Upper lobe of right lung (tissue), 1 donor: ENCODE data around the gene UBE2H. TPM values are rescaled to one million over a fixed set of nuclear protein-coding genes. Genes with fewer than 3 reads are reported as not detected.

Experiments used
- ATAC-seq: fragments of 200-7000 bp; cut with Tn5 transposase; one replicate; pipeline ENCODE4 v1.9.1; 2020; ENCODE audit warnings: mild to moderate bottlenecking, moderate library complexity
- DNase-seq: peaks from one replicate; pipeline ENCODE4 v3.0.0-alpha.2; 2020
- H3K27ac ChIP-seq: fragments of 200-600 bp; one replicate; pipeline ENCODE4 v1.8.0; 2022
- H3K27me3 ChIP-seq: fragments of 200-600 bp; one replicate; pipeline ENCODE4 v1.8.0; 2022; ENCODE audit warnings: mild to moderate bottlenecking
- H3K36me3 ChIP-seq: fragments of 200-600 bp; one replicate; pipeline ENCODE4 v1.8.0; 2022
- H3K4me1 ChIP-seq: fragments of 200-600 bp; one replicate; pipeline ENCODE4 v1.8.0; 2022
- H3K4me3 ChIP-seq: fragments of 200-600 bp; one replicate; pipeline ENCODE4 v1.8.0; 2022; ENCODE audit warnings: mild to moderate bottlenecking
- H3K9me3 ChIP-seq: fragments of 200-600 bp; one replicate; pipeline ENCODE4 v1.8.0; 2022
- CTCF ChIP-seq: fragments of 200-600 bp; IDR thresholded peaks from one replicate; pipeline ENCODE4 v1.8.0; 2022; ENCODE audit warnings: antibody characterized with exemption
- intact Hi-C: fragments of 100-400 bp; cut with DNase I; formaldehyde crosslinking; loops from one replicate; pipeline ENCODE4 v1.11.0; 2022
- long read RNA-seq: library from polyadenylated mRNA; unstranded; transcript quantifications from one replicate; pipeline ENCODE4 v2.0.0, GENCODE V29; 2021
- total RNA-seq: library from RNA; stranded (reverse); fragmentation: NEBNext Ultra II Directional; extraction: Animal tissue kit (Norgen Biotek cat#: 25700); gene quantifications from one replicate; pipeline ENCODE4 v1.2.1, GENCODE V29; 2021
- donor health status: DM: no; HTN: yes; CAD: no; lungs with severe emphysema.

UBE2H gene
- 69.1 TPM for total RNA-seq
- long read RNA-seq, full-length matches to known transcripts = 104 of 122 reads
- long read RNA-seq, partial matches to known transcripts = 1 of 122 reads
- long read RNA-seq, other reads (novel, unspliced or antisense) = 17 of 122 reads

DNA sequence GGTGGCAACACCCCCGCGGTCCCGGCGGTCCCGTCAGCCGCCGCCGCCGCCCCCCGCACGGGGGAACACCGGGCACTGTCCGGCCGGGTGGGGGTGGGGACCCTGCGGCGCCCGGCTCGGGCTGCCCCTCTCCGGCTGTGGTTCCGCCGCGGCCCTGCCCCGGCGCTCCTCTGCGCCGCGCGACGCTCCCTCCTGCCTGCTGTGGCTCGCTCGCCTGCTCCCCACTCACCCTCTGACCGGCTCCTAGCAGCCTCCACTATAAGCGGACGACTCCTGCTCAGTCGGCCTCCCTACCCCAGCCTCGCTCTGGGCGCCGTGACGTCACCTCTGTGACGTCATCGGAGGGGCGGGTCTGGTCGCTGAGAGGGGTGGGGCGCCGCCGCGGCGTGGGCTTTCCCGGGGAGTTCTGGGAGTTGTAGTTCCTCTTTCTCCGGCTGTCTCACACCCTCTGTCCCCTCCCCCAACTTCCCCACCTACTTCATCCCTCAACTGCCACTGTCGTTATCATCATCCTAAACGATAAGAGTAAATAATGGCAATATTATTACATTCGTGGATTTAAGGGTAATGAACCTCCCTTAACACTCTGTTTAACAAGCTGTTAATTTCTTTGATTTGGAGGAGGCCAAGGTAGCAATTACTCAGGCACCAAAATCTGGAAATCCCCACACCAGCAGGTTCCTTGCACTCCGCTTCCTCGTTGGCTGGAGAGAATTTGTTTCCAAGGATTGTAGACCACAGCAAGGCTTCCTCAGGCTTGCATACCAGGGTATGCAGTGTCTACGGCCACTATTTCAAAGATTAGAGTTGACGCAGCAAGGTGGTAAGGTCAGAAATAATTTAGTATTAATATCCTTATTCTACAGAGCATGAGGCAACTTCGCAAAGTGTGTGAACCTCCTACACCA, at the start of gene UBE2H:
Gene UBE2H (minus strand): TSS at position 308 of the 908 bp plus-strand sequence. CDS start 405 bp downstream, outside the sequence.
- peak within 1 kb of the TSS; percentile 91 for H3K27ac ChIP-seq
- H3K4me1 ChIP-seq = peaks cover 23% of the 10 kb centered on the region
- peak within 1 kb of the TSS; percentile 87 for H3K4me3 ChIP-seq
- ATAC-seq (peak; percentile 91), DNase-seq (peak; percentile 94)
- TF ChIP-seq CTCF = no peak
- intact Hi-C loops = no loop called here
- no peaks in the 10 kb centered on the region for H3K36me3 ChIP-seq
- H3K27me3 ChIP-seq = no peaks in the 10 kb centered on the region
- H3K9me3 ChIP-seq = no peaks in the 10 kb centered on the region

DNA sequence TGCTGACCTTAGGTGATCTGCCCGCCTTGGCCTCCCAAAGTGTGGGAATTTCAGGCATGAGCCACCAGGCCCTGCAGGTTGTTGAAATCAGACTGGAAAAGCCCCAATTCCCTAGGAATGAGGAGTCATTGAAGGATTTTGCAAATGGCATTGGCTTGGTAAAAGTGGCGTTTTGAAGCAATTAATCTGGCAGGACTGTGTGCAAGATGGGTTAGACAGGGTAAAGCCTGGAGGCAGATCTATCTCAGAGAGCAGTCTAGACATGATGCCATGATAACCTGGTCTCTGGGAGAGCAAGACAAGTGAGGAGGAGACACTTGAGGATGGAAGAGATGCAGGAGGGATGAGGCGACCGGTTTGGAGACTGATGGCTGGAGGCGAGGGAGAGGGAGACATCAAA, 45.7 kb upstream of the UBE2H start:
- no peak for DNase-seq
- H3K9me3 ChIP-seq = no peaks in the 10 kb centered on the region
- intact Hi-C loops = no loop called here
- no peaks in the 10 kb centered on the region for H3K36me3 ChIP-seq
- ATAC-seq = no peak
- H3K4me1 ChIP-seq = no peaks in the 10 kb centered on the region
- TF ChIP-seq CTCF = no peak
- no peak overlapping the region for H3K27ac ChIP-seq
- no peak overlapping the region for H3K4me3 ChIP-seq
- H3K27me3 ChIP-seq = no peaks in the 10 kb centered on the region

DNA sequence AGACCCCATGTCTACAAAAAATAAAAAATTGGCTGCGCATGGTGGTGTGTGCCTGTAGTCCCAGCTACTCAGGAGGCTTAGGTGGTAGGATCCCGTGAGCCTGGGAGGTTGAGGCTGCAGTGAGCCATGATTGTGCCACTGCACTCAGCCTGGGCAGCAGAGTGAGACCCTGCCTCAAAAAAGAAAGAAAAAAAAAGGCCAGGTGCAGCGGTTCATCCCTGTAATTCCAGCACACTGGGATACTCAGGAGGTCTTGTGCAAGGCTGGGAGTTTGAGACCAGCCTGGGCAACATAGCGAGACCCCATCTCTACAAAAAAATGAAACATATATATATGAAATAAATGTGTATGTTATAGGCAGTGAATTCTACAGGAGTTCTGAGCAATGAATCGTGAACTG, 44.5 kb upstream of the UBE2H start:
- no peak for TF ChIP-seq CTCF
- Histone ChIP-seq H3K36me3 (no peaks in the 10 kb centered on the region), H3K9me3 (no peaks in the 10 kb centered on the region), H3K4me1 (no peaks in the 10 kb centered on the region), H3K27ac (no peak overlapping the region), H3K27me3 (no peaks in the 10 kb centered on the region), H3K4me3 (no peak overlapping the region)
- ATAC-seq (no peak), DNase-seq (no peak)
- intact Hi-C loops = no loop called here

- Histone ChIP-seq H3K27ac (no peak overlapping the region), H3K9me3 (no peaks in the 10 kb centered on the region), H3K4me1 (no peaks in the 10 kb centered on the region), H3K27me3 (no peaks in the 10 kb centered on the region), H3K36me3 (no peaks in the 10 kb centered on the region), H3K4me3 (no peak overlapping the region)
- DNase-seq (no peak), ATAC-seq (no peak)
- intact Hi-C loops = no loop called here
- no peak for TF ChIP-seq CTCF
These were observed 40.5 kb upstream of the UBE2H start for GRCh38 chr7:129993275-129993674.

DNA sequence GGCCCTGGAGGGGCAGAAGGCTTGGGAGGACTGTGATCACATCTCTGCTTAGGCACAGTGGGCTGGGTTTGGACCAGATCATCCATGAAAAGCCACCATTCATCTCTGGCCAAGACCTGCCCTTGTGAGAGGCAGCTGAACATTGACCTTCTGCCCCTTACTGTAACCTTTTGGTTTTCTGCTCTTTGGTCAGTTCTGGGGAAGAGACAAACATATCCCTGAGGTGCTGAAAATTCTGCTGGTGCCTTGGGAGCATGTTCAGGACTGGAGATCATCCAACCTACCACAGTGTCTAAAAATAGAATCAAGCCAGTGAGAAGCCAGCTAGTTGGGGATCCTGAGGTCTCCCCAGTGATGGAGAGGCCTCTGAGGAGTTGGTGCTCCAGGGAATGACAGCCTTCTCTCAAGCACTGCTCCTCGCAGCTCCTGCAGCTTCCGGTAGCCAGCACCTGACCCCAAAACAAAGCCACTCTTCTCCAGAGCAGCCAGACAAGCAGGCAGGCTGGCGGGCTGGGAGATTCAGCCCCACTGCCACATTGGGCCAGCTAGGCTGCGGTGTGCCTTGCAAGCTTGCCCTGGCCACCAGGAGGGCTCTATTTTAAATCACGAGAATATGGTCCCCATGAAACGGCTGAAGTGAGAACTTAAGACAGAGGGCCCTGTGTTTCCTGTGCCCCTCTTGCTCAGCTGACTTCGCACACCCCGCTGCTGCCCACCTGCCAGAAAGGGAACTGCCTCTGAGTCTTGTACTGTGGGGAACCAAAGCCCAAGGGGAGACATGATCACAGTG, 37.8 kb upstream of the UBE2H start:
- H3K27me3 ChIP-seq = no peaks in the 10 kb centered on the region
- H3K4me1 ChIP-seq = no peaks in the 10 kb centered on the region
- no peak overlapping the region for H3K27ac ChIP-seq
- no peak for ATAC-seq
- no peak overlapping the region for H3K4me3 ChIP-seq
- DNase-seq = no peak
- no peaks in the 10 kb centered on the region for H3K36me3 ChIP-seq
- no peak for TF ChIP-seq CTCF
- intact Hi-C loops = no loop called here
- H3K9me3 ChIP-seq = no peaks in the 10 kb centered on the region
